ENCODE data around the gene ZNF396. TPM values are rescaled to one million over a fixed set of nuclear protein-coding genes. Genes with fewer than 3 reads are reported as not detected.

The ZNF396 gene
- total RNA-seq, 1 experiment from 2014 or later, result 0.61 TPM

DNA sequence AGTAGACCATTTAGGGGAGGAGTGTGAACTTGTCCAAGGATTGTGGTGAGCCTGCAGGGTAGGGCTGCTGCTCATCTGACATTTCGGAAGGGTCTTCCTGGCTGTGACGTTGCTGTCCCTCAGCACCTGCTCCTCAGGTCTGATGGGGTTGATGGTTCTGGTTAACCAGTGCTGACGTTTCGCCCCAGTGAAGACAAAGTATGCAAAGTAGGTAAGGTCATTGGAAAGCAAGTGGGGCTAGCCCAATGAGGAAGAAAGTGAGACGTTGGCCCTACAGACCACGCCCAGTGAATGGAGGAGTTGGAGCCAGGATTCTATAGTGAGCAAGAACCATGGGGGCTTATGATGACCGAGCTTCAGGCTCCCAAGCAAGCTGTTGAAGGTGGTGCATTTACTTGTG lies 33.4 kb upstream of the ZNF396 start:
- POLR2A ChIA-PET, result no interaction called here
- Mint-ChIP-seq H3K36me3 (ENCODE audit: insufficient read depth, unreplicated experiment) (no peaks in the 10 kb centered on the region), H3K27ac (ENCODE audit: unreplicated experiment) (no peak overlapping the region), H3K27me3 (ENCODE audit: insufficient read depth, unreplicated experiment) (no peaks in the 10 kb centered on the region), H3K4me1 (ENCODE audit: low read depth, unreplicated experiment) (peaks cover 8% of the 10 kb centered on the region), H3K9me3 (ENCODE audit: unreplicated experiment) (no peaks in the 10 kb centered on the region), H3K4me3 (ENCODE audit: unreplicated experiment) (no peak overlapping the region)
- Histone ChIP-seq H3K4me1 (no peaks in the 10 kb centered on the region; the same call in 1 of the 2 replicates), H3K36me3 (ENCODE audit: control insufficient read depth, insufficient read depth, low read length) (no peaks in the 10 kb centered on the region), H3K4me3 (ENCODE audit: low read depth, low read length) (no peak overlapping the region), H3K27me3 (replicated peaks; ENCODE audit: control insufficient read depth, insufficient read depth, low read length) (no peaks in the 10 kb centered on the region), H3K9me3 (no peaks in the 10 kb centered on the region)
- TF ChIP-seq, protein P1, sequence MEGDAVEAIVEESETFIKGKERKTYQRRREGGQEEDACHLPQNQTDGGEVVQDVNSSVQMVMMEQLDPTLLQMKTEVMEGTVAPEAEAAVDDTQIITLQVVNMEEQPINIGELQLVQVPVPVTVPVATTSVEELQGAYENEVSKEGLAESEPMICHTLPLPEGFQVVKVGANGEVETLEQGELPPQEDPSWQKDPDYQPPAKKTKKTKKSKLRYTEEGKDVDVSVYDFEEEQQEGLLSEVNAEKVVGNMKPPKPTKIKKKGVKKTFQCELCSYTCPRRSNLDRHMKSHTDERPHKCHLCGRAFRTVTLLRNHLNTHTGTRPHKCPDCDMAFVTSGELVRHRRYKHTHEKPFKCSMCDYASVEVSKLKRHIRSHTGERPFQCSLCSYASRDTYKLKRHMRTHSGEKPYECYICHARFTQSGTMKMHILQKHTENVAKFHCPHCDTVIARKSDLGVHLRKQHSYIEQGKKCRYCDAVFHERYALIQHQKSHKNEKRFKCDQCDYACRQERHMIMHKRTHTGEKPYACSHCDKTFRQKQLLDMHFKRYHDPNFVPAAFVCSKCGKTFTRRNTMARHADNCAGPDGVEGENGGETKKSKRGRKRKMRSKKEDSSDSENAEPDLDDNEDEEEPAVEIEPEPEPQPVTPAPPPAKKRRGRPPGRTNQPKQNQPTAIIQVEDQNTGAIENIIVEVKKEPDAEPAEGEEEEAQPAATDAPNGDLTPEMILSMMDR (IDR thresholded peaks at IDR 0.05; ENCODE audit: insufficient read depth in 1 of 2, low read depth in 1 of 2, low read length in 1 of 2, severe bottlenecking in 1 of 2, unreplicated experiment in 1 of 2), result no peak
- DNase-seq, result no peak
- intact Hi-C loops (cut with micrococcal nuclease; ENCODE audit: unreplicated experiment), result no loop called here
- CTCF ChIA-PET, result no interaction called here
- no TSS peak for BruUV-seq (replicated peaks)

DNA sequence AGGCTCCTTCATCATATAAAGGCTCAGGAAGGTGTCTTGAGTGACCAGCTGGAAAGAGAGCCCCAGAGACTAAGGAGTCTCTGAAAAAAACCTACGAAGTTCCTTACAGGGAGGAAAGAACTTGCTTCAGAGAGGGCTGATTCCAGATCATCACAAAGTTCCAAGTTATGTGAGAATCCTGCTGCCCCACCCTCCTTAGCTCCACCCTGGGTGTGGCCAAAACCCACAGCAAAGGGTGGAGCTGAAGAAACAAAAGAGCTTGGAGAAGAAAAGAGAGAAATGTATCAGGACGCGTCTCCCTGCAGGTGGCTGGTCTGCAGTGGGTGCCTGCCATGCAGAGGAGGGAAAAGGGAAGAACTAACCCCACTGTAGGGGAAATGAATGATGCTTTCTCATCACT lies 32.8 kb upstream of the ZNF396 start:
- DNase-seq, result no peak
- no TSS peak for BruUV-seq (replicated peaks)
- Mint-ChIP-seq H3K27me3 (ENCODE audit: insufficient read depth, unreplicated experiment) (no peaks in the 10 kb centered on the region), H3K4me3 (ENCODE audit: unreplicated experiment) (no peak overlapping the region), H3K36me3 (ENCODE audit: insufficient read depth, unreplicated experiment) (no peaks in the 10 kb centered on the region), H3K9me3 (ENCODE audit: unreplicated experiment) (no peaks in the 10 kb centered on the region), H3K4me1 (ENCODE audit: low read depth, unreplicated experiment) (peaks cover 8% of the 10 kb centered on the region), H3K27ac (ENCODE audit: unreplicated experiment) (no peak overlapping the region)
- no peaks in the 10 kb centered on the region for H3K9me3 ChIP-seq
- ChIA-PET CTCF (no interaction called here), POLR2A (no interaction called here)
- intact Hi-C loops (cut with micrococcal nuclease; ENCODE audit: unreplicated experiment), result loop anchor here (2.0 to 10.0 kb wide), 2 partner anchors 45 to 171 kb away; partner anchors contain the start of gene GALNT1
- no peaks in the 10 kb centered on the region for H3K27me3 ChIP-seq (replicated peaks; ENCODE audit: control insufficient read depth, insufficient read depth, low read length)
- no peaks in the 10 kb centered on the region; the same call in 1 of the 2 replicates for H3K4me1 ChIP-seq
- H3K4me3 ChIP-seq (ENCODE audit: low read depth, low read length), result no peak overlapping the region
- TF ChIP-seq, protein P1 (IDR thresholded peaks at IDR 0.05; ENCODE audit: insufficient read depth in 1 of 2, low read depth in 1 of 2, low read length in 1 of 2, severe bottlenecking in 1 of 2, unreplicated experiment in 1 of 2), result no peak
- H3K36me3 ChIP-seq (ENCODE audit: control insufficient read depth, insufficient read depth, low read length), result no peaks in the 10 kb centered on the region

DNA sequence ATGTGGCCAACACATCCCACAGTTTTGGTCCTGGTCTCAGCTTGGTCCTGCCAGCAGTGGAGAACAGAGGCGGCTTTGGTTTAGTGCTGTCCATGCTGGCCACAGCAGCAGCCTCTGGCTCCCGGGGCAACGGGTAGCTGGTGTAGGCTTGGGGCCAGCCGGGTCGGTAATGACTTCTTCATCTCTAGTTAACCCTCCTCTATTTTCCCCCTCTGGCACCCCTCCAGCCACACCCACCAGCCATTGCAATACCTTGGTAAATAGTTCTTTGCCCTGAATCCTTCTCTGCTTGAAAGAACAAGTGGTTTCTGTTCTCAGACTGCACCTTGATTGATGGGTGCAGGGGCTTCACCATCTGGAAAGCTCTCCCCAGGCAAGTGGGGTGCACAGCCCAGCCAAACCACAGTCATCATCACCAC lies 31.7 kb upstream of the ZNF396 start:
- Histone ChIP-seq H3K27me3 (replicated peaks; ENCODE audit: control insufficient read depth, insufficient read depth, low read length) (no peaks in the 10 kb centered on the region), H3K4me1 (no peaks in the 10 kb centered on the region; the same call in 1 of the 2 replicates), H3K36me3 (ENCODE audit: control insufficient read depth, insufficient read depth, low read length) (no peaks in the 10 kb centered on the region), H3K9me3 (no peaks in the 10 kb centered on the region), H3K4me3 (ENCODE audit: low read depth, low read length) (no peak overlapping the region)
- intact Hi-C loops (cut with micrococcal nuclease; ENCODE audit: unreplicated experiment), result loop anchor here (1.0 to 10.0 kb wide), 4 partner anchors 46 to 172 kb away; partner anchors contain the start of gene GALNT1
- Mint-ChIP-seq H3K4me3 (ENCODE audit: unreplicated experiment) (no peak overlapping the region), H3K4me1 (ENCODE audit: low read depth, unreplicated experiment) (peaks cover 8% of the 10 kb centered on the region), H3K27ac (ENCODE audit: unreplicated experiment) (no peak overlapping the region), H3K9me3 (ENCODE audit: unreplicated experiment) (no peaks in the 10 kb centered on the region), H3K27me3 (ENCODE audit: insufficient read depth, unreplicated experiment) (no peaks in the 10 kb centered on the region), H3K36me3 (ENCODE audit: insufficient read depth, unreplicated experiment) (no peaks in the 10 kb centered on the region)
- no TSS peak for BruUV-seq (replicated peaks)
- ChIA-PET POLR2A (no interaction called here), CTCF (no interaction called here)
- TF ChIP-seq, protein P1 (IDR thresholded peaks at IDR 0.05; ENCODE audit: insufficient read depth in 1 of 2, low read depth in 1 of 2, low read length in 1 of 2, severe bottlenecking in 1 of 2, unreplicated experiment in 1 of 2), result no peak
- DNase-seq, result no peak
